Measurements from ENCODE around the gene OOSP3. TPM values are rescaled to one million over a fixed set of nuclear protein-coding genes. Genes with fewer than 3 reads are reported as not detected.

The OOSP3 gene
- total RNA-seq, 2 donors from 2014 or later: not detected

DNA sequence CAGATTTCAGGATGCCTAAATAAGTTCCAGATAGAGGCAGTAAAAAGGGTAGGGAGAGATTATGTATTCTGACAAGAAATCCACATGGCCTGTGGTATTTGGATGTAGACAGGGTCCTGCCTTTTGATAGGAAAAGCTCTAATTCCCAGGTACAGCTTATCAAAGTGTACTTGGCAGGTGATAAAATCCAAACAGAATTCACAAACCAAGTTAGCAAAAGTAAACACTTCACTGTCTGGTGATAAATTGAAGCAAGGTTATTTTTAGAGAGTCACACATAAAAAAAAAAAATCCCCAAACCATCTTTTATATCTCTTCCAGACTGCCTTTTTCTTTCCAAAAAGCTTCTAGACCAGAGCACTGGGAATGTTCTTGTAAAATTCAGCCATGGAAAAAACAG lies 39.0 kb upstream of the OOSP3 start:
- Histone ChIP-seq H3K4me3 (ENCODE audit: low read length) (no peak overlapping the region), H3K9ac (ENCODE audit: extremely low read depth, low read length, poor library complexity, severe bottlenecking) (no peak overlapping the region), H3K27ac (ENCODE audit: low read depth, low read length) (no peak overlapping the region), H3K27me3 (ENCODE audit: control insufficient read depth, insufficient read depth, low read length, poor library complexity, severe bottlenecking) (no peaks in the 10 kb centered on the region), H3K4me1 (ENCODE audit: control insufficient read depth, insufficient read depth, low read length) (no peaks in the 10 kb centered on the region), H3K9me3 (ENCODE audit: control insufficient read depth, low read length) (no peaks in the 10 kb centered on the region), H3K36me3 (ENCODE audit: control insufficient read depth, insufficient read depth, low read length) (no peaks in the 10 kb centered on the region)
- TF ChIP-seq, protein P1, sequence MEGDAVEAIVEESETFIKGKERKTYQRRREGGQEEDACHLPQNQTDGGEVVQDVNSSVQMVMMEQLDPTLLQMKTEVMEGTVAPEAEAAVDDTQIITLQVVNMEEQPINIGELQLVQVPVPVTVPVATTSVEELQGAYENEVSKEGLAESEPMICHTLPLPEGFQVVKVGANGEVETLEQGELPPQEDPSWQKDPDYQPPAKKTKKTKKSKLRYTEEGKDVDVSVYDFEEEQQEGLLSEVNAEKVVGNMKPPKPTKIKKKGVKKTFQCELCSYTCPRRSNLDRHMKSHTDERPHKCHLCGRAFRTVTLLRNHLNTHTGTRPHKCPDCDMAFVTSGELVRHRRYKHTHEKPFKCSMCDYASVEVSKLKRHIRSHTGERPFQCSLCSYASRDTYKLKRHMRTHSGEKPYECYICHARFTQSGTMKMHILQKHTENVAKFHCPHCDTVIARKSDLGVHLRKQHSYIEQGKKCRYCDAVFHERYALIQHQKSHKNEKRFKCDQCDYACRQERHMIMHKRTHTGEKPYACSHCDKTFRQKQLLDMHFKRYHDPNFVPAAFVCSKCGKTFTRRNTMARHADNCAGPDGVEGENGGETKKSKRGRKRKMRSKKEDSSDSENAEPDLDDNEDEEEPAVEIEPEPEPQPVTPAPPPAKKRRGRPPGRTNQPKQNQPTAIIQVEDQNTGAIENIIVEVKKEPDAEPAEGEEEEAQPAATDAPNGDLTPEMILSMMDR (conservative IDR thresholded peaks at IDR 0.05): no peak
- Mint-ChIP-seq H3K36me3 (ENCODE audit: low read depth) (no peaks in the 10 kb centered on the region), H3K9me3 (no peaks in the 10 kb centered on the region), H3K4me3 (no peak overlapping the region), H3K27me3 (ENCODE audit: insufficient read depth) (no peaks in the 10 kb centered on the region), H3K4me1 (no peaks in the 10 kb centered on the region), H3K27ac (no peak overlapping the region)
- DNase-seq: no peak

- Mint-ChIP-seq H3K27me3 (ENCODE audit: insufficient read depth) (no peaks in the 10 kb centered on the region), H3K4me1 (peaks cover 1% of the 10 kb centered on the region), H3K4me3 (no peak overlapping the region), H3K9me3 (no peaks in the 10 kb centered on the region), H3K27ac (no peak overlapping the region), H3K36me3 (ENCODE audit: low read depth) (no peaks in the 10 kb centered on the region)
- TF ChIP-seq, protein P1 (conservative IDR thresholded peaks at IDR 0.05): no peak
- 88 to 90% methylated on average over 2 of the region's 2 CpGs for WGBS, 2 experiments (ENCODE audit: insufficient coverage in 1 of 2, insufficient read length in 1 of 2)
- Histone ChIP-seq H3K36me3 (ENCODE audit: control insufficient read depth, insufficient read depth, low read length) (no peaks in the 10 kb centered on the region), H3K9ac (ENCODE audit: extremely low read depth, low read length, poor library complexity, severe bottlenecking) (no peak overlapping the region), H3K27ac (ENCODE audit: low read depth, low read length) (no peak overlapping the region), H3K27me3 (ENCODE audit: control insufficient read depth, insufficient read depth, low read length, poor library complexity, severe bottlenecking) (no peaks in the 10 kb centered on the region), H3K4me3 (ENCODE audit: low read length) (no peak overlapping the region), H3K4me1 (ENCODE audit: control insufficient read depth, insufficient read depth, low read length) (no peaks in the 10 kb centered on the region), H3K9me3 (ENCODE audit: control insufficient read depth, low read length) (no peaks in the 10 kb centered on the region)
- no peak for DNase-seq
These were observed 37.1 kb upstream of the OOSP3 start for GRCh38 chr11:59841514-59841913.

- Mint-ChIP-seq H3K36me3 (ENCODE audit: low read depth) (no peaks in the 10 kb centered on the region), H3K27me3 (ENCODE audit: insufficient read depth) (no peaks in the 10 kb centered on the region), H3K4me1 (peaks cover 1% of the 10 kb centered on the region), H3K9me3 (no peaks in the 10 kb centered on the region), H3K4me3 (no peak overlapping the region), H3K27ac (no peak overlapping the region)
- Histone ChIP-seq H3K4me3 (ENCODE audit: low read length) (no peak overlapping the region), H3K36me3 (ENCODE audit: control insufficient read depth, insufficient read depth, low read length) (no peaks in the 10 kb centered on the region), H3K4me1 (ENCODE audit: control insufficient read depth, insufficient read depth, low read length) (no peaks in the 10 kb centered on the region), H3K27me3 (ENCODE audit: control insufficient read depth, insufficient read depth, low read length, poor library complexity, severe bottlenecking) (no peaks in the 10 kb centered on the region), H3K9me3 (ENCODE audit: control insufficient read depth, low read length) (no peaks in the 10 kb centered on the region), H3K27ac (ENCODE audit: low read depth, low read length) (no peak overlapping the region), H3K9ac (ENCODE audit: extremely low read depth, low read length, poor library complexity, severe bottlenecking) (no peak overlapping the region)
- TF ChIP-seq, protein P1 (conservative IDR thresholded peaks at IDR 0.05): no peak
- DNase-seq: no peak
- WGBS, 2 experiments (ENCODE audit: insufficient coverage in 1 of 2, insufficient read length in 1 of 2): 95 to 96% methylated on average over 8 to 12 of the region's 12 CpGs
These were observed 36.3 kb upstream of the OOSP3 start for GRCh38 chr11:59842316-59842715.
